Calu3 (cell line): Measurements from ENCODE around the gene RERE. TPM values are rescaled to one million over a fixed set of nuclear protein-coding genes. Genes with fewer than 3 reads are reported as not detected.

Experiments
- BruUV-seq: library from RNA; stranded (reverse); fragments of 400-500 nt; replicated peaks from 2 replicates; lab custom pipeline; 2021; lab: Mats Ljungman, UMichigan
- CTCF ChIA-PET: fragments of 300-600 bp; sonication (Branson Sonifier 250); formaldehyde crosslinking; loops from one replicate; lab custom pipeline; 2022; ENCODE audit warnings: antibody characterized with exemption; lab: Charles Lee
- DNase-seq: peaks from one replicate; pipeline ENCODE4 v3.0.0; 2022
- H3K27ac Mint-ChIP-seq: one replicate; pipeline ENCODE4 v1.8.0; 2022; ENCODE audit warnings: mixed read lengths; ENCODE audit not compliant: unreplicated experiment
- H3K27me3 Mint-ChIP-seq: one replicate; pipeline ENCODE4 v1.8.0; 2022; ENCODE audit warnings: mixed read lengths; ENCODE audit not compliant: unreplicated experiment
- H3K36me3 Mint-ChIP-seq: one replicate; pipeline ENCODE4 v1.8.0; 2022; ENCODE audit warnings: mild to moderate bottlenecking, moderate library complexity, mixed read lengths; ENCODE audit not compliant: insufficient read depth, unreplicated experiment
- H3K4me1 Mint-ChIP-seq: one replicate; pipeline ENCODE4 v1.8.0; 2022; ENCODE audit warnings: mild to moderate bottlenecking, low read depth, mixed read lengths; ENCODE audit not compliant: unreplicated experiment
- H3K4me3 Mint-ChIP-seq: one replicate; pipeline ENCODE4 v1.8.0; 2022; ENCODE audit warnings: mild to moderate bottlenecking, low read depth, moderate library complexity, mixed read lengths; ENCODE audit not compliant: unreplicated experiment
- H3K9me3 Mint-ChIP-seq: one replicate; pipeline ENCODE4 v1.8.0; 2022; ENCODE audit warnings: low read depth, mixed read lengths; ENCODE audit not compliant: unreplicated experiment
- intact Hi-C: fragments of 100-400 bp; cut with micrococcal nuclease; formaldehyde crosslinking; loops from one replicate; pipeline ENCODE4 v1.10.0; 2022; ENCODE audit not compliant: unreplicated experiment
- total RNA-seq: library from RNA; stranded (reverse); gene quantifications from 2 replicates; pipeline ENCODE4 v1.2.3, GENCODE V29; 2022
- TF ChIP-seq, protein P1 (sequence below): fragments of 200-600 bp; IDR thresholded peaks from one replicate; pipeline ENCODE4 v1.8.0; 2022; ENCODE audit warnings: antibody characterized with exemption; ENCODE audit not compliant: unreplicated experiment

The RERE gene
- total RNA-seq, 1 experiment from 2014 or later: 45.9 TPM

DNA sequence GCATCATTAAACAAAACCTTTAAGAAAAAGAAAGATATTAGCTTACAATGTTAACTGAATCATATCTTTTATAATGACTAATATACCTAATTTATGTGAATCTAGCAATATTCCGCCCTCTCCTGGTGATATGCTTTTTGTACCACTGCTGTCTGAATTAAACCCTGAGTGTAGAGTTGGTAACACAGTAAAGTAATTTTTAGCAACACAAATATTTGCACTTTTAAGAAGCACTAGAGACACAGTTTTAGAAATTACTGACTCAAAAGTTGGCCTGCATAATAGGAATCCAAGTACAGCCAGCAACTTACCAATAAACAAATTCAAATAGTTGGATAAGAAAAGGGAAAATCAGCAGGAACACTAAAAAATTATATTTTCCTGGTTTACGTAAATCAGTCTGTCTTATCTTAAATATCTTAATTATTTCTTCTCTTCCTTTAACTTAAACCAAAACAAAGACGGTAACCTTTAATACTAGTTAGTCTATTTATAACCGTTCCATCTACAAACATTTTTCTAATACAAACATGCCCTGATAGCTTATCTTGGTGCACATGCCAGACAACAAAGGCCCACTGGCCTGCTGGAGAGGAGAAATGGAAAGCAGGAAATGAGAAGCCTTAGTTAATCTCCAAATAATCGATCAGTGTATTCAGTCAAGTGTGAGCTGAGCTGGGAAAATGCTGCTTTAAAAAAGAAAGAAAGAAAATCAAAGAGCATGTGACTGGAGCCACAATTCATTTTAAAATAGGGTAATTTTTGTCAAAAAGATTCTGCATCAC is 246.0 kb downstream of the RERE start:
- intact Hi-C loops: no loop called here
- peak overlapping the region; percentile 24 for H3K4me3 Mint-ChIP-seq
- H3K4me1 Mint-ChIP-seq: peaks cover 21% of the 10 kb centered on the region
- H3K36me3 Mint-ChIP-seq: no peaks in the 10 kb centered on the region
- no peaks in the 10 kb centered on the region for H3K27me3 Mint-ChIP-seq
- TF ChIP-seq, protein P1, sequence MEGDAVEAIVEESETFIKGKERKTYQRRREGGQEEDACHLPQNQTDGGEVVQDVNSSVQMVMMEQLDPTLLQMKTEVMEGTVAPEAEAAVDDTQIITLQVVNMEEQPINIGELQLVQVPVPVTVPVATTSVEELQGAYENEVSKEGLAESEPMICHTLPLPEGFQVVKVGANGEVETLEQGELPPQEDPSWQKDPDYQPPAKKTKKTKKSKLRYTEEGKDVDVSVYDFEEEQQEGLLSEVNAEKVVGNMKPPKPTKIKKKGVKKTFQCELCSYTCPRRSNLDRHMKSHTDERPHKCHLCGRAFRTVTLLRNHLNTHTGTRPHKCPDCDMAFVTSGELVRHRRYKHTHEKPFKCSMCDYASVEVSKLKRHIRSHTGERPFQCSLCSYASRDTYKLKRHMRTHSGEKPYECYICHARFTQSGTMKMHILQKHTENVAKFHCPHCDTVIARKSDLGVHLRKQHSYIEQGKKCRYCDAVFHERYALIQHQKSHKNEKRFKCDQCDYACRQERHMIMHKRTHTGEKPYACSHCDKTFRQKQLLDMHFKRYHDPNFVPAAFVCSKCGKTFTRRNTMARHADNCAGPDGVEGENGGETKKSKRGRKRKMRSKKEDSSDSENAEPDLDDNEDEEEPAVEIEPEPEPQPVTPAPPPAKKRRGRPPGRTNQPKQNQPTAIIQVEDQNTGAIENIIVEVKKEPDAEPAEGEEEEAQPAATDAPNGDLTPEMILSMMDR: no peak
- H3K9me3 Mint-ChIP-seq: no peaks in the 10 kb centered on the region
- H3K27ac Mint-ChIP-seq: peak overlapping the region; percentile 76
- BruUV-seq: no TSS peak
- CTCF ChIA-PET: interaction anchor here (0.6 to 1.6 kb wide), 6 partner anchors 8 to 552 kb away, joined by 3 to 5 read pairs (median 3); no protein-coding TSS in a partner anchor
- DNase-seq: peak; percentile 32

DNA sequence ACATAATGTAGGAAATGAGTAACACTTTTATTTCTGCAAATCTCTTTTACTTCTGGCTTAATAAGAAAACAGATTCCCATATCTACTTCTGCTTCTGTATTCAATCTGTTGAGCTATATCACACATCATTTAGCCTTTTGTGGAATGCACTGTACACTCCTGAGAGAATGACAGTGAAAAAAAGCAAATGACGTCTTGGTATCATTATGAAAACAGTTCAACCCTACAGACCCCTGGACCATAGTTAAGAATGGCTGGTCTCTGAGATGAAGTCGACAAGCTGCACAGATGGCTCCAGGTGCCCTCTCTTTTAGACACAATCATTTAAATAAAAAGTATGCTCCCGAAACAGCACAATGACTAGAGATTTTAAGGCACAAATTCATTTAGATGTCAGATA is 247.0 kb downstream of the RERE start:
- TF ChIP-seq, protein P1: no peak
- Mint-ChIP-seq H3K4me3 (no peak overlapping the region), H3K4me1 (peaks cover 15% of the 10 kb centered on the region), H3K27ac (no peak overlapping the region), H3K9me3 (no peaks in the 10 kb centered on the region), H3K27me3 (no peaks in the 10 kb centered on the region), H3K36me3 (no peaks in the 10 kb centered on the region)
- no peak for DNase-seq
- no TSS peak for BruUV-seq
- intact Hi-C loops: no loop called here
- CTCF ChIA-PET: interaction anchor here (0.6 to 1.6 kb wide), 3 partner anchors 91 to 551 kb away, joined by 3 to 5 read pairs (median 5); no protein-coding TSS in a partner anchor

DNA sequence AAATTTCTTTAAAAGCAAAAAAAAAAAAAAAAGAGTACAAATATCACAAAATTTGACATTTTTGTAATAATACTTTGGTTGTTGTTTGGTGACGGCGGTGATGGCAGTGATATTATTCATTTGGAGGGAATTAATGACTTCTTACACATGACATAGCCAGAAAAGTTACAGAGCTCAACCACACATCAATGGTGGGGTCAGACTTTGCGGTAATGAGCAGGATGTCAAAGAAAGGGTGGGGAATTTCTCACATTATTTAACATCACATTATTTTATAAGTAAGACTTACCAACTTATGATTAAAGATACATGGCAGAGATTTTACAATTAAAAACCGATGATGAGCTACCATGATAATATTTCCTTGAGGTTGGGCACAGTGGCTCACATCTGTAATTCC is 248.2 kb downstream of the RERE start:
- Mint-ChIP-seq H3K4me1 (peaks cover 13% of the 10 kb centered on the region), H3K36me3 (no peaks in the 10 kb centered on the region), H3K27me3 (no peaks in the 10 kb centered on the region), H3K9me3 (no peaks in the 10 kb centered on the region), H3K4me3 (no peak overlapping the region), H3K27ac (no peak overlapping the region)
- DNase-seq: no peak
- intact Hi-C loops: no loop called here
- no TSS peak for BruUV-seq
- TF ChIP-seq, protein P1: no peak
- CTCF ChIA-PET: interaction anchor here (0.6 kb wide), 2 partner anchors 126 to 1874 kb away, joined by 3 to 7 read pairs; no protein-coding TSS in a partner anchor

DNA sequence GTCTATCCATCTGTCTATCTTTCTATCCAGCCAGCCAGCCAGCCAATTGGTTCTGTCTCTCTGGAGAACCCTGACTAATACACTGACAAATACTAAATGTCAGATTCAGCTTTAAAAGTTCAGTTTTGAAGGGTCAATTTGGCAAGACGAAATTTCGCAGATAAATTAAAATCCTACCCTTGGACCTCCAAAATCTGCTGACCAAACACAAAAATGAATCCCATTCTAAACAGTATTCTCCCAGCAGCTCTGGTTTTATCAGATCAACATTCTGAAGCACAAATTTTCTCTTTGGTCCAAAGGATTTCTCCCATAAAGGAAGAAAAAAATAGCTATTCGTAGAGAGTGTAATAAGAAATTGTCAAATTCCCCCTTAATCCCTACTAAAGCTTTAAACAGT is 248.6 kb downstream of the RERE start:
- TF ChIP-seq, protein P1: no peak
- Mint-ChIP-seq H3K27ac (no peak overlapping the region), H3K4me3 (no peak overlapping the region), H3K9me3 (no peaks in the 10 kb centered on the region), H3K27me3 (no peaks in the 10 kb centered on the region), H3K4me1 (peaks cover 14% of the 10 kb centered on the region), H3K36me3 (no peaks in the 10 kb centered on the region)
- CTCF ChIA-PET: interaction anchor here (0.6 kb wide), 1 partner anchor 1875 kb away, joined by 7 read pairs; no protein-coding TSS in a partner anchor
- intact Hi-C loops: no loop called here
- no peak for DNase-seq
- BruUV-seq: no TSS peak
